Effector memory CD4-positive, alpha-beta T cell (primary cell): ENCODE results near the gene SH3PXD2A.

Experiments used
- DNase-seq, 3 donors: peaks; one replicate each; pipeline ENCODE4 v3.0.0-alpha.2; 2020
- H3K27ac ChIP-seq: 2 replicates; pipeline ENCODE4 v1.7.0; 2013; ENCODE audit warnings: mild to moderate bottlenecking, low read length, moderate library complexity; ENCODE audit not compliant: insufficient read depth, poor library complexity, severe bottlenecking
- H3K27me3 ChIP-seq: replicated peaks from 2 replicates; pipeline ENCODE4 v1.7.0; 2013; ENCODE audit warnings: mild to moderate bottlenecking, low read length; ENCODE audit not compliant: insufficient read depth, control insufficient read depth, poor library complexity, severe bottlenecking
- H3K36me3 ChIP-seq: 2 replicates; pipeline ENCODE4 v1.7.0; 2013; ENCODE audit warnings: mild to moderate bottlenecking, low read length, moderate library complexity; ENCODE audit not compliant: control insufficient read depth, insufficient read depth
- H3K4me1 ChIP-seq: 2 replicates; pipeline ENCODE4 v1.7.0; 2013; ENCODE audit warnings: low read length, mild to moderate bottlenecking; ENCODE audit not compliant: control insufficient read depth, insufficient read depth, poor library complexity, severe bottlenecking
- H3K4me3 ChIP-seq: 2 replicates; pipeline ENCODE4 v1.7.0; 2013; ENCODE audit warnings: low read length, low read depth, mild to moderate bottlenecking; ENCODE audit not compliant: insufficient read depth, poor library complexity, severe bottlenecking
- H3K9me3 ChIP-seq: 2 replicates; pipeline ENCODE4 v1.7.0; 2013; ENCODE audit warnings: mild to moderate bottlenecking, low read length, moderate library complexity; ENCODE audit not compliant: control insufficient read depth

The SH3PXD2A gene

DNA sequence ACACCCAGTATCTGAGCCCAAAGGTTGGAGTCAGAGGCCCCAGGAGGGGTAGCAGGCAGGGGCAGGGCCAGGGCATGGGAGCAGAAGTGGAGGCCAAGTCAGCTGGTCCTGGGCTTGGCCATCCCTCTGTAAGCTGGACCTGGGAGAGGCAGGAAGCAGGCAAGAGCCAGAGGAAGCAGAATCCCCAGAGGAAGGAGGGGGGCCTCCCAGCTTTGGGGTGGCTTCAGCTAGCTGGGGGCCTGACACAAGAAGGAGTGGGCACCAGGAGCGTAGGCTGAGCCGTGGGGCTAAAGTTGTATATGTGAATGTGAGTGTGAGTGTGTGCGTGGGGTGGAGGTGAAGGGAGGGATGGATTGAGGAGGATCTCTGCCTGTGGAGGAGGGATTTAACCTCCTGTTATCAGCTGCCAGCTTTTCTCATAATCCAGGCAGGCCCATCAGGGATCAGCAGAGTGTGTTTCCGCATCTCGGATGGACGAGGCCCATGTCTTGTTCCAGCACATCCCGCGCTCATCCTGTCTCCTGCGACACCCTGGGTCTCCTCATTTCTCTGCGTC lies 307.9 kb downstream of the SH3PXD2A start:
- Histone ChIP-seq H3K36me3 (no peaks in the 10 kb centered on the region), H3K4me3 (no peak overlapping the region), H3K27me3 (no peaks in the 10 kb centered on the region), H3K27ac (no peak overlapping the region), H3K9me3 (no peaks in the 10 kb centered on the region), H3K4me1 (peaks cover 2% of the 10 kb centered on the region)
- DNase-seq = no peak

DNA sequence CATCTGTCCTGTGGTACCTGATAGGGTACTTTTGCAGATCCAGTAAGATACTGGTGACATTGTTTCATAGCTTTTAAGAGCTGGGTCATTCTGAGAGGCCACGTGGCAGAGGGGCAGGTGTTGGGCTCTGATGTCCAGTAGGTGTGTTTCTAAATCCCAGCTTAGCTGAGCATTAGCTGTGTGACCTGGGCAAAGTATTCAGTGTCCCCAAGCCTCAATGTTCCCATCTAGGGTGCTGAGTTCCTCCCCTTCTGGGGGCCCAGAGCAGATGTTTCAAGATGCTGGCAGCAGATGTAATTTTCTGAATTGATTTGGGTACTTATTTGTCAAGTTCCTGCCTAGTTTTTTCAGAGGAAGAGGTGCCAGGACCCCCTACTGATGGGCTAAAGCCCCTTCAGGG lies 309.0 kb downstream of the SH3PXD2A start:
- Histone ChIP-seq H3K9me3 (no peaks in the 10 kb centered on the region), H3K27ac (no peak overlapping the region), H3K4me1 (peaks cover 2% of the 10 kb centered on the region), H3K4me3 (no peak overlapping the region), H3K36me3 (no peaks in the 10 kb centered on the region), H3K27me3 (no peaks in the 10 kb centered on the region)
- DNase-seq = no peak

GRCh38 chr10:103545771-103546281 lies 309.6 kb downstream of the SH3PXD2A start:
- H3K27ac ChIP-seq = no peak overlapping the region

GRCh38 chr10:103545366-103545765 lies 310.0 kb downstream of the SH3PXD2A start:
- H3K27ac ChIP-seq = no peak overlapping the region
- no peaks in the 10 kb centered on the region for H3K36me3 ChIP-seq
- H3K27me3 ChIP-seq = no peaks in the 10 kb centered on the region
- no peak for DNase-seq
- peaks cover 2% of the 10 kb centered on the region for H3K4me1 ChIP-seq
- H3K4me3 ChIP-seq = no peak overlapping the region
- no peaks in the 10 kb centered on the region for H3K9me3 ChIP-seq

More at GRCh38 chr10:103545771-103546281, 309.6 kb downstream of the SH3PXD2A start:
- Histone ChIP-seq H3K27me3 (no peaks in the 10 kb centered on the region), H3K4me3 (no peak overlapping the region), H3K36me3 (no peaks in the 10 kb centered on the region), H3K9me3 (no peaks in the 10 kb centered on the region), H3K4me1 (peaks cover 2% of the 10 kb centered on the region)
- DNase-seq = no peak

DNA sequence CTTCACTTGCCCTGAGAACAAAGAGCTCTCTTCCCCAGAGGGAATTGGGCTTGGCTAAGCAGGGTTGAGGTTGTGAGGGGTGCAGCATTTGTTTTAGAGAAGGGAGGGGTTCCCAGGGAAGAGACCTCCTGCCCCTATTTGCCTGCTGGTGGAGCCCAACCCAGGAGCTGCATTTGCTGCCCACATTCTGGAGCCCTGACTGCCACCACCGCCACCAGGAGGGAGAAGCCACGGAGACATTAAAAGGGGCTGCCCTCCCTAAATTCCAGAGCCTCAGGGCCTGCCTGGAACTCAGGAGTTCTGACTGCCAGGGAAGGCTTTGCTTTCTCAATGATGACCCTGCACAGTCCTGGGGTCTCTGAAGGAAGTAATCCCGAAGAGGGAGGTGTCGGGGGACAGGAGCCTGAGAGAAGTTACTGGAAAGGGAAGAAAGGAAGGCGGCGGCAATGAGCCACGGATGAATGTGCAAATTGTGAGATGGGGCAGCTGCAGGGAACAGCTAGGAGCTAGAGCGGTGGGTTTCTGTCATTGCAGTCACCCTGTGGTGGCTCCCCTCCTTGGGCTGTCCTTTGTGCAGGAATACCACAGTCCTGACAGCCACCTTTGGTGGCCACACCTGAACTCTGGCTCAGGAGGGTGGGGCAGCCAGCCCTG lies 310.6 kb downstream of the SH3PXD2A start:
- Histone ChIP-seq H3K4me1 (peaks cover 2% of the 10 kb centered on the region), H3K4me3 (no peak overlapping the region), H3K9me3 (no peaks in the 10 kb centered on the region), H3K36me3 (no peaks in the 10 kb centered on the region), H3K27me3 (no peaks in the 10 kb centered on the region), H3K27ac (no peak overlapping the region)
- DNase-seq = no peak
